ENCODE data around the gene RMDN2.

DNA sequence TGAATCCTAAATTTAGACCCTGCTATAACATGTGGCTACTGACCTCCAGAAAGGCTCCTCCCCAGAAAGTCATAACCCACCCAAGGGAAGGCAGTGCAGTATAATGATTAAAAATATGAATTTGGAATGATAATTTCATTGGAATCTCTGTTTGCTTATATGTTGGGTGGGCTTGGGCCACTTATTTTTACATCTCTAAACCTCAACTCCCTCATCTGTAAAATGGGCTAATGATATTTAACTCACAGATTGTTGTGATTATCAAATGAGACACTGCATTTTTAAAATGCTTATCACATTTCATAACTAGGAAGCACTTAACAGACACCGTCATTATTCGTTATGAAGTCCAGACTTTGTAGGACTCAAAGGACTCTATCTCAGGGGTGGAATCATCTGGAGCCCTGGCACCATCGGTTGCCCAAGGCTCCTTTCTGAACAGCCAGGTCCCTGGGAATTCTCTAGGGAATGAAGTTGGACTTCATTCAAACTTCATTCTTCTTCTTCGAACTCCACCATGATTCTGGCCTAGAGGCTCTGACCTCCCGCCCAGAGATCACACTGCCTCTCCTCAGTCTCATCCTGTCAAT lies 33.1 kb upstream of the RMDN2 start:
- no peak for TF ChIP-seq EGR1 (IDR thresholded peaks at IDR 0.05; ENCODE audit: low read depth in 2 of 2)
- TF ChIP-seq RAD21 (IDR thresholded peaks at IDR 0.05), result no peak
- TF ChIP-seq, protein P1, sequence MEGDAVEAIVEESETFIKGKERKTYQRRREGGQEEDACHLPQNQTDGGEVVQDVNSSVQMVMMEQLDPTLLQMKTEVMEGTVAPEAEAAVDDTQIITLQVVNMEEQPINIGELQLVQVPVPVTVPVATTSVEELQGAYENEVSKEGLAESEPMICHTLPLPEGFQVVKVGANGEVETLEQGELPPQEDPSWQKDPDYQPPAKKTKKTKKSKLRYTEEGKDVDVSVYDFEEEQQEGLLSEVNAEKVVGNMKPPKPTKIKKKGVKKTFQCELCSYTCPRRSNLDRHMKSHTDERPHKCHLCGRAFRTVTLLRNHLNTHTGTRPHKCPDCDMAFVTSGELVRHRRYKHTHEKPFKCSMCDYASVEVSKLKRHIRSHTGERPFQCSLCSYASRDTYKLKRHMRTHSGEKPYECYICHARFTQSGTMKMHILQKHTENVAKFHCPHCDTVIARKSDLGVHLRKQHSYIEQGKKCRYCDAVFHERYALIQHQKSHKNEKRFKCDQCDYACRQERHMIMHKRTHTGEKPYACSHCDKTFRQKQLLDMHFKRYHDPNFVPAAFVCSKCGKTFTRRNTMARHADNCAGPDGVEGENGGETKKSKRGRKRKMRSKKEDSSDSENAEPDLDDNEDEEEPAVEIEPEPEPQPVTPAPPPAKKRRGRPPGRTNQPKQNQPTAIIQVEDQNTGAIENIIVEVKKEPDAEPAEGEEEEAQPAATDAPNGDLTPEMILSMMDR (IDR thresholded peaks at IDR 0.05; ENCODE audit: low read depth, low read length, missing input control), result no peak
- TF ChIP-seq YY1 (IDR thresholded peaks at IDR 0.05), result no peak
- TF ChIP-seq JUND (IDR thresholded peaks at IDR 0.05), result no peak
- TF ChIP-seq TAF1 (conservative IDR thresholded peaks at IDR 0.05), result no peak
- TF ChIP-seq ZBTB33 (IDR thresholded peaks at IDR 0.05), result no peak
- TF ChIP-seq MAX (IDR thresholded peaks at IDR 0.05), result no peak
- no peak for TF ChIP-seq RXRA (IDR thresholded peaks at IDR 0.05)
- TF ChIP-seq, protein P2, sequence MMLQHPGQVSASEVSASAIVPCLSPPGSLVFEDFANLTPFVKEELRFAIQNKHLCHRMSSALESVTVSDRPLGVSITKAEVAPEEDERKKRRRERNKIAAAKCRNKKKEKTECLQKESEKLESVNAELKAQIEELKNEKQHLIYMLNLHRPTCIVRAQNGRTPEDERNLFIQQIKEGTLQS (IDR thresholded peaks at IDR 0.05), result no peak
- TF ChIP-seq GABPA (IDR thresholded peaks at IDR 0.05 in 1 of 2, conservative IDR thresholded peaks at IDR 0.05 in 1 of 2), result no peak
- TF ChIP-seq REST (IDR thresholded peaks at IDR 0.05), result no peak

Data from liver (tissue), 3 donors.